ENCODE data around the gene IL6. TPM values are rescaled to one million over a fixed set of nuclear protein-coding genes. Genes with fewer than 3 reads are reported as not detected.

The IL6 gene
- polyA plus RNA-seq, 1 experiment = 12.7 TPM

- no peak overlapping the region for H3K4me3 ChIP-seq (ENCODE audit: low read depth, low read length)
- TF ChIP-seq, protein P1, sequence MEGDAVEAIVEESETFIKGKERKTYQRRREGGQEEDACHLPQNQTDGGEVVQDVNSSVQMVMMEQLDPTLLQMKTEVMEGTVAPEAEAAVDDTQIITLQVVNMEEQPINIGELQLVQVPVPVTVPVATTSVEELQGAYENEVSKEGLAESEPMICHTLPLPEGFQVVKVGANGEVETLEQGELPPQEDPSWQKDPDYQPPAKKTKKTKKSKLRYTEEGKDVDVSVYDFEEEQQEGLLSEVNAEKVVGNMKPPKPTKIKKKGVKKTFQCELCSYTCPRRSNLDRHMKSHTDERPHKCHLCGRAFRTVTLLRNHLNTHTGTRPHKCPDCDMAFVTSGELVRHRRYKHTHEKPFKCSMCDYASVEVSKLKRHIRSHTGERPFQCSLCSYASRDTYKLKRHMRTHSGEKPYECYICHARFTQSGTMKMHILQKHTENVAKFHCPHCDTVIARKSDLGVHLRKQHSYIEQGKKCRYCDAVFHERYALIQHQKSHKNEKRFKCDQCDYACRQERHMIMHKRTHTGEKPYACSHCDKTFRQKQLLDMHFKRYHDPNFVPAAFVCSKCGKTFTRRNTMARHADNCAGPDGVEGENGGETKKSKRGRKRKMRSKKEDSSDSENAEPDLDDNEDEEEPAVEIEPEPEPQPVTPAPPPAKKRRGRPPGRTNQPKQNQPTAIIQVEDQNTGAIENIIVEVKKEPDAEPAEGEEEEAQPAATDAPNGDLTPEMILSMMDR (IDR thresholded peaks at IDR 0.05; ENCODE audit: low read depth, low read length) = no peak
- DNase-seq (ENCODE audit: low read depth, low spot score) = no peak
- no peak overlapping the region for H3K27ac ChIP-seq (ENCODE audit: low read depth, low read length)
- POLR2A ChIA-PET = no interaction called here
- CTCF ChIA-PET = interaction anchor here (0.5 to 8.0 kb wide), 6 partner anchors 28 to 330 kb away, joined by 3 to 174 read pairs (median 5); no protein-coding TSS in a partner anchor
- no peaks in the 10 kb centered on the region for H3K27me3 ChIP-seq (ENCODE audit: control insufficient read depth, insufficient read depth, low read length)
- no peaks in the 10 kb centered on the region; the same call in 1 of the 2 replicates for H3K9me3 ChIP-seq (ENCODE audit: control insufficient read depth, insufficient read depth, low read length)
Observed at GRCh38 chr7:22724861-22725260, 2.1 kb upstream of the IL6 start.

GRCh38 chr7:22725585-22725984 lies 1.4 kb upstream of the IL6 start:
- Histone ChIP-seq H3K4me3 (ENCODE audit: low read depth, low read length) (no peak overlapping the region), H3K9me3 (ENCODE audit: control insufficient read depth, insufficient read depth, low read length) (no peaks in the 10 kb centered on the region; the same call in 1 of the 2 replicates), H3K27me3 (ENCODE audit: control insufficient read depth, insufficient read depth, low read length) (no peaks in the 10 kb centered on the region), H3K27ac (ENCODE audit: low read depth, low read length) (peak overlapping the region; percentile 97)
- TF ChIP-seq, protein P1 (IDR thresholded peaks at IDR 0.05; ENCODE audit: low read depth, low read length) = peak; percentile 39
- ChIA-PET POLR2A (no interaction called here), CTCF (interaction anchor here (0.8 to 8.0 kb wide), 9 partner anchors 25 to 332 kb away, joined by 3 to 174 read pairs (median 3); no protein-coding TSS in a partner anchor)
- DNase-seq (ENCODE audit: low read depth, low spot score) = no peak

- ChIA-PET CTCF (interaction anchor here (0.6 to 8.0 kb wide), 12 partner anchors 8 to 331 kb away, joined by 3 to 174 read pairs (median 6); no protein-coding TSS in a partner anchor), POLR2A (interaction anchor here (0.7 to 1.7 kb wide), 12 partner anchors 8 to 165 kb away, joined by 3 to 16 read pairs (median 4); no protein-coding TSS in a partner anchor)
- DNase-seq (ENCODE audit: low read depth, low spot score) = peak; percentile 62
- H3K9me3 ChIP-seq (ENCODE audit: control insufficient read depth, insufficient read depth, low read length) = no peaks in the 10 kb centered on the region; the same call in 1 of the 2 replicates
- peak overlapping the region; percentile 76 for H3K4me3 ChIP-seq (ENCODE audit: low read depth, low read length)
- H3K27me3 ChIP-seq (ENCODE audit: control insufficient read depth, insufficient read depth, low read length) = no peaks in the 10 kb centered on the region
- TF ChIP-seq, protein P1 (IDR thresholded peaks at IDR 0.05; ENCODE audit: low read depth, low read length) = peak; percentile 66
- peak overlapping the region; percentile 97 for H3K27ac ChIP-seq (ENCODE audit: low read depth, low read length)
Observed at GRCh38 chr7:22726345-22726906, 574 bp upstream of the IL6 start.

GRCh38 chr7:22727714-22728035 lies 675 bp downstream of the IL6 start:
- Histone ChIP-seq H3K4me3 (ENCODE audit: low read depth, low read length) (peak overlapping the region; percentile 76), H3K9me3 (ENCODE audit: control insufficient read depth, insufficient read depth, low read length) (no peaks in the 10 kb centered on the region; the same call in 1 of the 2 replicates), H3K27me3 (ENCODE audit: control insufficient read depth, insufficient read depth, low read length) (no peaks in the 10 kb centered on the region), H3K27ac (ENCODE audit: low read depth, low read length) (peak overlapping the region; percentile 97)
- TF ChIP-seq, protein P1 (IDR thresholded peaks at IDR 0.05; ENCODE audit: low read depth, low read length) = no peak
- no peak for DNase-seq (ENCODE audit: low read depth, low spot score)
- ChIA-PET CTCF (interaction anchor here (0.7 to 8.0 kb wide), 15 partner anchors 9 to 327 kb away, joined by 3 to 174 read pairs (median 5); no protein-coding TSS in a partner anchor), POLR2A (interaction anchor here (0.8 to 1.7 kb wide), 7 partner anchors 10 to 166 kb away, joined by 3 to 16 read pairs (median 5); no protein-coding TSS in a partner anchor)

All from AG04450 (cell line).